Measurements from ENCODE around the gene RRAGD. TPM values are rescaled to one million over a fixed set of nuclear protein-coding genes. Genes with fewer than 3 reads are reported as not detected.

Gene RRAGD
- total RNA-seq, 2 experiments from 2014 or later: 19.7 to 22.1 TPM

DNA sequence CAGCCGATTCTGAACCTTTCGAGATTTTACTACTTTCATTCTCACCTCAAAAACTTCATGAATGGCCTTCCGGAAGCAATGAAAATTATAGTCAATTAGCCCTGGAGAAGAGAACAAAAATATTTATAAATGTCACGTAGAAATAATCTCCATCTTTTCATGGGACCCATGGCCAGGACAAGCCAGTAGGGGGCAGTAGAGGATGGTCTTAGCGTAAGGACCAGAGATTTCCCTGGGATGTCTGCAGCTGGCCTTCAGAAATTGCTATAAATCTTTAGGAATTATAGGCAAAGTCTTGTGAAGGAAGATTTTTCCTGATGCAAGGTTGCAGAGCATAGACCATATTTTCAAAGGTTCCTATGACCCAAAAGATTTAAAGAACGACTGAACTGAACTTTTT, 44.0 kb downstream of the RRAGD start:
- peaks cover 22% of the 10 kb centered on the region for H3K4me1 Mint-ChIP-seq (ENCODE audit: low read depth)
- H3K36me3 Mint-ChIP-seq (ENCODE audit: low read depth): no peaks in the 10 kb centered on the region
- H3K4me3 Mint-ChIP-seq: no peak overlapping the region
- peak; percentile 81 for DNase-seq
- TF ChIP-seq, protein P1, sequence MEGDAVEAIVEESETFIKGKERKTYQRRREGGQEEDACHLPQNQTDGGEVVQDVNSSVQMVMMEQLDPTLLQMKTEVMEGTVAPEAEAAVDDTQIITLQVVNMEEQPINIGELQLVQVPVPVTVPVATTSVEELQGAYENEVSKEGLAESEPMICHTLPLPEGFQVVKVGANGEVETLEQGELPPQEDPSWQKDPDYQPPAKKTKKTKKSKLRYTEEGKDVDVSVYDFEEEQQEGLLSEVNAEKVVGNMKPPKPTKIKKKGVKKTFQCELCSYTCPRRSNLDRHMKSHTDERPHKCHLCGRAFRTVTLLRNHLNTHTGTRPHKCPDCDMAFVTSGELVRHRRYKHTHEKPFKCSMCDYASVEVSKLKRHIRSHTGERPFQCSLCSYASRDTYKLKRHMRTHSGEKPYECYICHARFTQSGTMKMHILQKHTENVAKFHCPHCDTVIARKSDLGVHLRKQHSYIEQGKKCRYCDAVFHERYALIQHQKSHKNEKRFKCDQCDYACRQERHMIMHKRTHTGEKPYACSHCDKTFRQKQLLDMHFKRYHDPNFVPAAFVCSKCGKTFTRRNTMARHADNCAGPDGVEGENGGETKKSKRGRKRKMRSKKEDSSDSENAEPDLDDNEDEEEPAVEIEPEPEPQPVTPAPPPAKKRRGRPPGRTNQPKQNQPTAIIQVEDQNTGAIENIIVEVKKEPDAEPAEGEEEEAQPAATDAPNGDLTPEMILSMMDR (IDR thresholded peaks at IDR 0.05): peak; percentile 95
- H3K27ac Mint-ChIP-seq: no peak overlapping the region
- H3K9me3 Mint-ChIP-seq: no peaks in the 10 kb centered on the region
- no peak for ATAC-seq
- ChIA-PET CTCF (interaction anchor here (0.7 to 3.4 kb wide), 18 partner anchors 9 to 279 kb away, joined by 3 to 29 read pairs (median 4); partner anchors contain the start of genes ANKRD6 and UBE2J1), POLR2A (no interaction called here)
- intact Hi-C loops (cut with micrococcal nuclease): loop anchor here (5.0 to 10.0 kb wide), 2 partner anchors 244 to 383 kb away; no protein-coding TSS in a partner anchor
- no peaks in the 10 kb centered on the region for H3K27me3 Mint-ChIP-seq

DNA sequence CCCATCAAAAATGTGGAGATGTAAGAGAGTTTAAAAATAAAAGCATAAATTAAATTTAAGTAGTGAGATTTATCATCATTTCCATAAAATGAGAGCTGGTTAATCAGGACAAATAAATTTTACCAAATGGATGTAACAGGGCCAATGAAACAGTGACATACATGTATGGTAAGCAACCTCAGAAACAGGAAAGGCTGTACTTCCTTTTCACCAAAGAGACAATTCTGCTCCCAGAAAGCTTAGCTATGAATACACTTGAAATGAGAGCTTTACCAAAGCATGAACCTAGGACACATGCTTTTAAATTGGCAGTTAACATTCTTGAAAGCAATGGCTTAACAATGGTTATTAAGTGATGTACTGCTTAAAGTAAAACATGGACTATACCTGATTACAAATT, 47.5 kb downstream of the RRAGD start:
- no peaks in the 10 kb centered on the region for H3K9me3 Mint-ChIP-seq
- TF ChIP-seq, protein P1 (IDR thresholded peaks at IDR 0.05): no peak
- no peak overlapping the region for H3K27ac Mint-ChIP-seq
- no peaks in the 10 kb centered on the region for H3K27me3 Mint-ChIP-seq
- intact Hi-C loops (cut with micrococcal nuclease): loop anchor here (10.0 kb wide), 1 partner anchor 380 kb away; no protein-coding TSS in a partner anchor
- H3K4me3 Mint-ChIP-seq: no peak overlapping the region
- ATAC-seq (no peak), DNase-seq (no peak)
- H3K36me3 Mint-ChIP-seq (ENCODE audit: low read depth): peaks cover 2% of the 10 kb centered on the region
- peaks cover 31% of the 10 kb centered on the region for H3K4me1 Mint-ChIP-seq (ENCODE audit: low read depth)
- ChIA-PET POLR2A (interaction anchor here (1.6 kb wide), 1 partner anchor 11 kb away, joined by 4 read pairs; no protein-coding TSS in a partner anchor), CTCF (interaction anchor here (0.8 to 6.8 kb wide), 6 partner anchors 8 to 68 kb away, joined by 3 to 83 read pairs (median 4); partner anchors contain the start of gene RRAGD)

DNA sequence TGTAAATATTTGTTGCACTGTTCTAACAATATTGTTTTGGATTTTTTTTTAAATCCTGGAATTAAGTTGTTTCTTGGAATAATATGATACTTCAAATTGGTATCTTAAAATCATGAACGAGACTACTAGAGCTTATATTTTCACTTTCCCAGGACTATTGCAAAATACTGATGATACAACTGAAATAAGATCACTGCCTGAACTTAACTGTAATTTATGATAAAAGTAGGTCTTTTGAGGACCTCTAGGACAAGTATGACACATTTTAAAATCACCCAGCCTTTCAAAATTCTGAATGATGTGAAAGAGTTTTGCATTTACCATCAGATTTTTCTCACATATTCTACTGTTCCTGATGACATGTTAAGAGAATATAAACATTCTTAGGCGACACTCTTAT, 50.9 kb downstream of the RRAGD start:
- Mint-ChIP-seq H3K4me1 (ENCODE audit: low read depth) (peaks cover 48% of the 10 kb centered on the region), H3K27ac (peak overlapping the region; percentile 75), H3K4me3 (no peak overlapping the region), H3K27me3 (no peaks in the 10 kb centered on the region), H3K36me3 (ENCODE audit: low read depth) (peaks cover 2% of the 10 kb centered on the region), H3K9me3 (no peaks in the 10 kb centered on the region)
- intact Hi-C loops (cut with micrococcal nuclease): loop anchor here (10.0 kb wide), 1 partner anchor 376 kb away; no protein-coding TSS in a partner anchor
- no peak for ATAC-seq
- ChIA-PET POLR2A (interaction anchor here (0.5 to 1.5 kb wide), 2 partner anchors 10 to 29 kb away, joined by 3 to 4 read pairs; no protein-coding TSS in a partner anchor), CTCF (interaction anchor here (6.8 kb wide), 1 partner anchor 12 kb away, joined by 83 read pairs; no protein-coding TSS in a partner anchor)
- no peak for DNase-seq
- TF ChIP-seq, protein P1 (IDR thresholded peaks at IDR 0.05): no peak

DNA sequence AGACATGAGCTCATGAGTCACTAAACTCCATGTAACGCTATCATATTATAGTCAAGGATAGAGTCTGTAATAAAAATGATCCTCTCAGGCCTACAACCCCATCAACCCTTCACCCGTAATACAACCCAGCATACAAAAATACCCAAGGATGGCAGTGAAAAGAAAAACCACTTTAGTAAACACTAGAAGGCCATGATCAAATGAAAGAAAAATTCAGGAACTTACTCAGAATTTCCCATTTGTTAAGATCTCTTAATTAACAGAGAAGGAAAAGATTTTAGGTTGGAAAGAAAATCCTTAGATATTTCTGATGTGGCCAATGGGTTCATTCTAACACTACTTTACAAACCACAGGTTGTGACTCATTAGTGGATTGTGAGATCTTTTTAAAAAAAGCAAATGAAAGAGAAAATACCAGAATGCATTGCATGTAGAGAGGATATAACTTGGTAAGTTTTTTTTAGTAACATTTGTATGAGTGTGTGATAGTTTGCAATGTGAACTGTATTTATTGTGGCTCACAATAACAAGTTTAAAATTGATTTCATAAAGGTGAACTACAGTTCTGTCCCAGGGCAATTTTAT, 51.6 kb downstream of the RRAGD start:
- POLR2A ChIA-PET: interaction anchor here (0.5 to 1.5 kb wide), 7 partner anchors 9 to 36 kb away, joined by 3 to 5 read pairs (median 3); no protein-coding TSS in a partner anchor
- H3K4me1 Mint-ChIP-seq (ENCODE audit: low read depth): peaks cover 52% of the 10 kb centered on the region

More for the DNA sequence above, 51.6 kb downstream of the RRAGD start:
- DNase-seq (no peak), ATAC-seq (peak; percentile 75)
- no peaks in the 10 kb centered on the region for H3K27me3 Mint-ChIP-seq
- CTCF ChIA-PET: interaction anchor here (0.9 to 6.8 kb wide), 2 partner anchors 12 to 378 kb away, joined by 3 to 83 read pairs; no protein-coding TSS in a partner anchor
- peak overlapping the region; percentile 20 for H3K4me3 Mint-ChIP-seq
- H3K9me3 Mint-ChIP-seq: no peaks in the 10 kb centered on the region
- TF ChIP-seq, protein P1 (IDR thresholded peaks at IDR 0.05): no peak
- H3K27ac Mint-ChIP-seq: peak overlapping the region; percentile 75
- H3K36me3 Mint-ChIP-seq (ENCODE audit: low read depth): peaks cover 2% of the 10 kb centered on the region
- intact Hi-C loops (cut with micrococcal nuclease): loop anchor here (10.0 kb wide), 1 partner anchor 376 kb away; no protein-coding TSS in a partner anchor
